ENCODE data around the gene SPRY1. TPM values are rescaled to one million over a fixed set of nuclear protein-coding genes. Genes with fewer than 3 reads are reported as not detected.

Gene SPRY1, protein sequence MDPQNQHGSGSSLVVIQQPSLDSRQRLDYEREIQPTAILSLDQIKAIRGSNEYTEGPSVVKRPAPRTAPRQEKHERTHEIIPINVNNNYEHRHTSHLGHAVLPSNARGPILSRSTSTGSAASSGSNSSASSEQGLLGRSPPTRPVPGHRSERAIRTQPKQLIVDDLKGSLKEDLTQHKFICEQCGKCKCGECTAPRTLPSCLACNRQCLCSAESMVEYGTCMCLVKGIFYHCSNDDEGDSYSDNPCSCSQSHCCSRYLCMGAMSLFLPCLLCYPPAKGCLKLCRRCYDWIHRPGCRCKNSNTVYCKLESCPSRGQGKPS
- total RNA-seq (2014; rRNA removed; shearing (Covaris generic)) (0.79 and 1.5 TPM in 2 replicates), total RNA-seq (2022) (0.13 and 0.39 TPM in 2 replicates), Bru-seq, nascent RNA (percentile 28 among the genes with signal in this experiment), BruChase-seq, experiment 1, labeled RNA remaining after a 6-hour chase (percentile 11 among the genes with signal in this experiment), BruChase-seq, experiment 2, labeled RNA remaining after a 2-hour chase (percentile 23 among the genes with signal in this experiment)
- long read RNA-seq: 0 reads

DNA sequence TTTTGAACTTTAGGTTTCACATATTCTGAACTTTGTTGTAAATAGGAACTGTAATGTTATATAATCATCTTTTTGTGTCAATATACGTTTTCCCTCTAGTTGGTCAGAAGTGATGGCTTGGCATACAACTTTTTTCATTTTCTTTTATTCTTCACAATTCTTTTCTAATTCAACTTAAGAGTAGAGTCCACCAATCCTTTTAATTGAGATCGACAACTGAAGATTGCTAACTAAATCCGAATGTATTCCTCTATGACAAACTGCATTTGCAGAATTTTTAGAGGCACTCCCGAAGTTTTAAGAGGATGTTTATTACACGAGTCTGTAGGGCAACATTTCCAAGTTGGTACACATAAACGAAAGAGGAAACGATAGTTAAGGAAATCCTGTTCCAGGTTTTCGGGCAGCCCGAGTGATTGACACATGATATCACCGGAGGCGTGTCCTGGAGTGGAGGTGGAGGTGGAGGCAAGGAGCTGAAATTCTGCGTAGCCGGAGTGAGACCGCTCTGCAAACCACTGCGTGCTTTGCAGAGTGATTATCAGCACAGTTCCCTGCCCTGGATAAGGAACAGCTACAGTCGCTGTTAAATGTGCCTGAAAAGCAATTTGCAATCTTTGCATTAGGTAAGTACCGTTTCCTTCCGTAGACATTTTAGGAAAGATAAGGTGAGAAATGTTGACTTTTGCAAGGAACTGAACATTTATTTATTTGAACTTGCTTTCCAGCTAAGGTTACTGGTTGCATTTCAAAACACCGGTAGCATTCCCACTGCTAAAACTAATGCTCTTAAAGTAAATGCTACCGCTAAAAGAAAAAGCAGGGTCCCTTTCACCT, at the start of gene SPRY1:
SPRY1 (plus strand) TSS at position 489 of the 837 bp plus-strand sequence. CDS start 4,797 bp downstream, outside the sequence.
- Histone ChIP-seq H3K79me2 (ENCODE audit: insufficient read depth, low read depth, low read length) (no peaks in the 10 kb centered on the region), H3K4me3 (ENCODE audit: low read depth, low read length, poor library complexity, severe bottlenecking) (peak within 1 kb of the TSS; percentile 74), H3K9me3 (ENCODE audit: low read length) (no peaks in the 10 kb centered on the region), H3K9me2 (ENCODE audit: insufficient read depth, low read length) (no peaks in the 10 kb centered on the region), H4K20me1 (ENCODE audit: insufficient read depth, low read length) (no peaks in the 10 kb centered on the region), H3K36me3 (ENCODE audit: insufficient read depth, low read length) (no peaks in the 10 kb centered on the region), H2AFZ (ENCODE audit: low read length) (peak within 1 kb of the TSS; percentile 19; the same call in 1 of the 2 replicates), H3K4me2 (ENCODE audit: low read length) (peak within 1 kb of the TSS; percentile 96), H3K27ac (ENCODE audit: low read depth, low read length, poor library complexity, severe bottlenecking) (no peak within 1 kb of the TSS), H3K4me1 (ENCODE audit: insufficient read depth, low read length, poor library complexity, severe bottlenecking) (peaks cover 36% of the 10 kb centered on the region)
- TF ChIP-seq EZH2phosphoT487 (IDR thresholded peaks at IDR 0.05; ENCODE audit: borderline replicate concordance, low read depth, low read length): no peak; the same call in 1 of the 2 replicates
- TF ChIP-seq, protein P1, sequence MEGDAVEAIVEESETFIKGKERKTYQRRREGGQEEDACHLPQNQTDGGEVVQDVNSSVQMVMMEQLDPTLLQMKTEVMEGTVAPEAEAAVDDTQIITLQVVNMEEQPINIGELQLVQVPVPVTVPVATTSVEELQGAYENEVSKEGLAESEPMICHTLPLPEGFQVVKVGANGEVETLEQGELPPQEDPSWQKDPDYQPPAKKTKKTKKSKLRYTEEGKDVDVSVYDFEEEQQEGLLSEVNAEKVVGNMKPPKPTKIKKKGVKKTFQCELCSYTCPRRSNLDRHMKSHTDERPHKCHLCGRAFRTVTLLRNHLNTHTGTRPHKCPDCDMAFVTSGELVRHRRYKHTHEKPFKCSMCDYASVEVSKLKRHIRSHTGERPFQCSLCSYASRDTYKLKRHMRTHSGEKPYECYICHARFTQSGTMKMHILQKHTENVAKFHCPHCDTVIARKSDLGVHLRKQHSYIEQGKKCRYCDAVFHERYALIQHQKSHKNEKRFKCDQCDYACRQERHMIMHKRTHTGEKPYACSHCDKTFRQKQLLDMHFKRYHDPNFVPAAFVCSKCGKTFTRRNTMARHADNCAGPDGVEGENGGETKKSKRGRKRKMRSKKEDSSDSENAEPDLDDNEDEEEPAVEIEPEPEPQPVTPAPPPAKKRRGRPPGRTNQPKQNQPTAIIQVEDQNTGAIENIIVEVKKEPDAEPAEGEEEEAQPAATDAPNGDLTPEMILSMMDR (conservative IDR thresholded peaks at IDR 0.05; ENCODE audit: low read length): no peak
- POLR2A ChIA-PET: interaction anchor here (0.6 to 1.2 kb wide), 3 partner anchors 11 to 40 kb away, joined by 3 to 4 read pairs (median 3); no protein-coding TSS in a partner anchor
- DNase-seq (ENCODE audit: low spot score): peak; percentile 76
- intact Hi-C loops (cut with micrococcal nuclease; ENCODE audit: unreplicated experiment): loop anchor here (5.0 to 10.0 kb wide), 3 partner anchors 152 to 294 kb away; no protein-coding TSS in a partner anchor
- BruUV-seq (replicated peaks): no TSS peak
- CTCF ChIA-PET (ENCODE audit: unreplicated experiment): no interaction called here

DNA sequence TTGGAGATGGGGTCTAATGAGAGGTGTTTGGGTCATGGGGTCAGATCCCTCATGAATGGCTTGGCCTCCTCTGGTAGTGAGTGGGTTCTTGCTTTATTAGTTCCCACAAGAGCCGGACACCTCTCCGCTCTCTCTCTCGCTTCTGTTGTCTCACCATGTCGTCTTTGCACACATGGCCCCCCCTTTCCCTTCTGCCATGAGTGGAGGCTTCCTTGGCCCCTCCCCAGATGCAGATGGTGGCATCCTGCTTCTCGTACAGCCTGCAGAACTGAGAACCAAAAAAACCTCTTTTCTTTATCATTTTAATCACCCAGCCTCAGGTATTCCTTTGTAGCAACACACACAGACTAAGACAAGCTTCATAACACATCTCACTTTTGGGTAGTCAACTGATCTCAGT, 49.6 kb upstream of the SPRY1 start:
- Histone ChIP-seq H3K4me2 (ENCODE audit: low read length) (no peak overlapping the region), H3K79me2 (ENCODE audit: insufficient read depth, low read depth, low read length) (no peaks in the 10 kb centered on the region), H3K9me2 (ENCODE audit: insufficient read depth, low read length) (no peaks in the 10 kb centered on the region), H3K4me3 (ENCODE audit: low read depth, low read length, poor library complexity, severe bottlenecking) (no peak overlapping the region), H3K27ac (ENCODE audit: low read depth, low read length, poor library complexity, severe bottlenecking) (no peak overlapping the region), H2AFZ (ENCODE audit: low read length) (no peak overlapping the region), H3K9me3 (ENCODE audit: low read length) (no peaks in the 10 kb centered on the region), H3K36me3 (ENCODE audit: insufficient read depth, low read length) (no peaks in the 10 kb centered on the region), H4K20me1 (ENCODE audit: insufficient read depth, low read length) (no peaks in the 10 kb centered on the region), H3K4me1 (ENCODE audit: insufficient read depth, low read length, poor library complexity, severe bottlenecking) (peaks cover 33% of the 10 kb centered on the region)
- CTCF ChIA-PET (ENCODE audit: unreplicated experiment): no interaction called here
- TF ChIP-seq, protein P1 (conservative IDR thresholded peaks at IDR 0.05; ENCODE audit: low read length): no peak
- no peak for TF ChIP-seq EZH2phosphoT487 (IDR thresholded peaks at IDR 0.05; ENCODE audit: borderline replicate concordance, low read depth, low read length)
- DNase-seq (ENCODE audit: low spot score): no peak
- POLR2A ChIA-PET: interaction anchor here (5.2 kb wide), 1 partner anchor 12 kb away, joined by 35 read pairs; no protein-coding TSS in a partner anchor
- BruUV-seq (replicated peaks): no TSS peak
- intact Hi-C loops (cut with micrococcal nuclease; ENCODE audit: unreplicated experiment): no loop called here

All from OCI-LY7 (cell line).